NCI-H1417 (cell line): ENCODE measurements around the gene NR1D1.

Source experiments
- DNase-seq, 3 experiments: peaks; one replicate each; lab custom pipeline; 2025; lab: John Stamatoyannopoulos, UW

The NR1D1 gene

DNA sequence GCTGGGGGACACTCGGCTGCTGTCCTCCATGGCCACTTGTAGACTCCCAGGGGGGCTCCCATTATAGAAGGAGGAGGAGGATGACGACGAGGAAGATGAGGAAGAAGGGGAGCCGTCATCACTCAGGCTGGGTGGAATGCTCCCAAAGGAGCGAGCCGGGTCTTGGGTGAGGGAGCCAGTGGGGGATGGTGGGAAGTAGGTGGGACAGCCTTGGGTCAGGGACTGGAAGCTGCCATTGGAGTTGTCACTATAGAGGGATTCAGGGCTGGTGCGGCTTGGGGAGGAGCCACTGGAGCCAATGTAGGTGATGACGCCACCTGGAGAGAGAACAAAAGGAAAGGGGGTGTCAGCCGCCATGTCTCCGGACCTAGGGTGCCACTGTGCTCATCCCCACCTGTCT, 3.3 kb downstream of the NR1D1 start:
- DNase-seq: no peak

DNA sequence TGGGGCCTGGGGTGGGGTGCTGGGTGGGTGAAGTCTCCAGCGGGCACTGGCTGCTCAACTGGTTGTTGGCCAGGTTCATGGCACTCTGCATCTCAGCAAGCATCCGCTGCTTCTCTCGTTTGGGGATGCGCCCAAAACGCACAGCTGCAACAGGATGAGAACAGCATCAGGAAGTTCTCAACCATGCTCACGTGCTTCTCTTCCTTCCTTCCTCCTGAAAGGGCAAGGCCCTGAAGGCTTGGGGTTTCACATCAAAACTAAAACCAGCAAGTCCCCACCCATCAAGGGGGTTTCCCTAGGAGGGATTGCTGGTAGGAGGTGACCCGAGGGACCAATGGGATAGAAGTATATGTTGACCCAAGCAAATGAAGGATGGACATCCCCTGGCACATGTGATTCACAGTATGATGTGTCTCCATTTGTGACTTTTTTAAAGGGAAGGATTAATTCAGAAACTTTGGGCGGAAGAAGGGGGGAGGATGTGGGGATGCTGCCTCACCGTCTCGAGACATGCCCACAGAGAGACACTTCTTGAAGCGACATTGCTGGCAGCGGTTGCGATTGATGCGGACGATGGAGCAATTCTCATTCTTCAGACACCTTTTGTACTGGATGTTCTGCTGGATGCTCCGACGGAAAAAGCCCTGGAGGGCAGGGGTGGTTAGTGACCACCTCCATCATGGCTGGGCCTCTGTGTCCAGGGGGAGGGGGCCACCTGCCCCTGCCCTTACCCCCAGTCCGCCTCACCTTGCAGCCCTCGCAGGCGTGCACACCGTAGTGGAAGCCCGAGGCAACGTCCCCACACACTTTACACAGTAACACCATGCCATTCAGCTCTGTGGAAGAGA, 4.2 kb downstream of the NR1D1 start:
- DNase-seq: no peak

DNA sequence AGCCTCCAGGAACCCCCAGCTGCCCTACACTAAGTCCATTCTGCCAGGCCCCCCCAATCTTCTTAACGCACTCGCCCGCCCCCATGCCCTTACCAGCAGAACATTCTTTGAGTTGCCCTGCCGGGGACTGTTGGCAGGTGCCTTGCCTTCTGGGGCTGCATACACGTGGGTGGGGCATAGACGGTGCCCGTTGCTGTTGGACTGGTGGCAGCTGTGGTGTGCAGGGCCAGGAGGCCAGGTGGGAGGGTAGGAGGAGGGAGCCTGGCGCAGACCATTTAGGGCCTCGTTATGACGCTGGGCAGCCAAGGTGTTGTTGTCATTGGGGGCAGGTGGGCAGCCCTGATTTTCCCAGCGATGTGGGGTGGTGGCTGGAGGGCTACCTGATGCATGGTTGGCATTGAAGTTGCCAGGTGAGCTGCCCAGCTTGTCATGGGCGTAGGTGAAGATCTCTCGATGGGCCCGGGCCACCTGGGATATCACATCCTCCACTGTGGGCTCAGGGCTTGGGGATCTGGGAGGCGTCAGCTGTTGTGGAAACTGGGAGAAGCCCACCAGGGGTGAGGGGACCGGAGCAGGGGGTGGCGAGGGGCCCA, 4.9 kb downstream of the NR1D1 start:
- no peak for DNase-seq

DNA sequence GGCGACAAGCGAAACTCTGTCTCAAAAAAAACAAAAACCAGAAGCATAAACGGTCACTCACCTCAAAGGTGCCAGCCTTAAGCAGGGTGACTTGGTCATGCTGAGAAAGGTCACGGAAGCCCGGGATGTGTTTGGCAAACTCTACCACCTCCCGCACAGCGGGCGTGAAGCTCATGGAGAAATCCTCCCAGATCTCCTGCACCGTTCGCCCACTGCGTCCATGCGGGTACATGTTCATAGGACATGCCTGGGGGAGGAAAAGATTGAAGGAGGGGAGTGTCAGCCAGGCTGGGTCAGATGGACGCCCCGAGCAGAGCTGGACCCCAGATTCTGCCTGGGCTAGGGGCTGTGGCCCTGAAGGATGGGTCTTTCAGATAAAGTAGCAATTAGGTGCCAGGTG, 5.5 kb downstream of the NR1D1 start:
- no peak for DNase-seq

DNA sequence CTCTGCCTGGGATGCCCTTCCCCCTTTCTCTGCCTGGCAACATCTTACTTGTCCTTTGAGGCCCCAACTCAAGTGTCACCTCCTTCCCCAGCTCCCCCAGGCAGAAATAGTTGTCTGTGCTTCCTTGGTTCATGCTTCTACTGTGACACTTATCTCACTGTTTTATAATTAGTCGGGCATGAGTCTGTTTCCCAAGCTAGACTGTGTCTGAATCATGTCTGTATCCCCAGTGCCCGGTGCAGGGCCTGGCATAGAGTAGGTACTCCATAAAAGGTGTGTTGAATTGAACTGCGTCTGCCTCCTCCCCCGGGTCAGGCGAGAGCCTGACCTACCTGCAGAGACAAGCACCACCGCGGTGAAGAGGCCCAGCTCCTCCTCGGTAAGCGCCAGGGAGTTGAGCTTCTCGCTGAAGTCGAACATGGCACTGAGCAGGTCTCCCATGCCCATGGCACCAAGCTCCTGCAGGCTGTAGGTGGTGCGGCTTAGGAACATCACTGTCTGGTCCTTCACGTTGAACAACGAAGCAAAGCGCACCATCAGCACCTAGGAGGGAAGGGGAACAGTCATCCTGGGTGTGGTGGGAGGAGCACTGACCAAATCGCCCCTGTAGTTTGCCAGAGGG, 6.7 kb downstream of the NR1D1 start:
- no peak for DNase-seq

DNA sequence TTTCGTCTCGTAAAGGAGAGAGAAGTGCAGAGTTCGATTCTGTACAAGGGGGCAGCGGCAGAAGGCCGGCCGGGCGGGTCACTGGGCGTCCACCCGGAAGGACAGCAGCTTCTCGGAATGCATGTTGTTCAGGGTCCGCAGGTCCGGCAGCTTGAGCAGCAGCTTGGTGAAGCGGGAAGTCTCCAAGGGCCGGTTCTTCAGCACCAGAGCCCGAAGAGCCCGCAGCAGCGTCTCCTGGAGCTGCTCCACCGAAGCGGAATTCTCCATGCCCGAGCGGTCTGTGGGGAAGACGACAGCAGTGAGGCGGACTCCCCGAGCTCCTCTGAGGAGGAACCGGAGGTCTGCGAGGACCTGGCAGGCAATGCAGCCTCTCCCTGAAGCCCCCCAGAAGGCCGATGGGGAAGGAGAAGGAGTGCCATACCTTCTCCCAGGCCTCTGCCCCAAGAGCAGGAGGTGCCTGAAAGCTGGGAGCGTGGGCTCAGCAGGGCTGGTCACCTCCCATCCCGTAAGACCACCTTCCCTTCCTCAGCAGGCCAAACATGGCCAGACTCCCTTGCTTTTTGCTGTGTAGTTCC, 7.3 kb downstream of the NR1D1 start:
- no peak for DNase-seq

DNA sequence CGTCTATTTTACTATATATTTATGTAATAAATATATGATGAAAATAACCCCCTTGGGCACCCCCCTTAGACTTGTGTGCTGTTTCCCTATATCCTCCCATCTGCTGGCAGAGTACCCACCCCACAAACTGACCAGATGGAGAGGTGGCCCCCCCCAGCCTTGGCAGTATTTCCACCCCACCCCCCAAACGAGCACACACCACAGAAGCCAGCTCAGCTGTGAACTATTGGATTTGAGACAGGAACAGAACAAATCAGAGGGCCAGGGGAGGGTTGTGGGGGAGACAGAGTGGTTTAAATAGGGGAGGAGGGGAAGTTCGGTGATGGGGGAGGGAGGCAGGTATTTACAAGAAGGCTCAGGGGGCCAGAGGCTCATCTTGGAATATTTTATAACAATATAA, 7.8 kb downstream of the NR1D1 start:
- DNase-seq: no peak

DNA sequence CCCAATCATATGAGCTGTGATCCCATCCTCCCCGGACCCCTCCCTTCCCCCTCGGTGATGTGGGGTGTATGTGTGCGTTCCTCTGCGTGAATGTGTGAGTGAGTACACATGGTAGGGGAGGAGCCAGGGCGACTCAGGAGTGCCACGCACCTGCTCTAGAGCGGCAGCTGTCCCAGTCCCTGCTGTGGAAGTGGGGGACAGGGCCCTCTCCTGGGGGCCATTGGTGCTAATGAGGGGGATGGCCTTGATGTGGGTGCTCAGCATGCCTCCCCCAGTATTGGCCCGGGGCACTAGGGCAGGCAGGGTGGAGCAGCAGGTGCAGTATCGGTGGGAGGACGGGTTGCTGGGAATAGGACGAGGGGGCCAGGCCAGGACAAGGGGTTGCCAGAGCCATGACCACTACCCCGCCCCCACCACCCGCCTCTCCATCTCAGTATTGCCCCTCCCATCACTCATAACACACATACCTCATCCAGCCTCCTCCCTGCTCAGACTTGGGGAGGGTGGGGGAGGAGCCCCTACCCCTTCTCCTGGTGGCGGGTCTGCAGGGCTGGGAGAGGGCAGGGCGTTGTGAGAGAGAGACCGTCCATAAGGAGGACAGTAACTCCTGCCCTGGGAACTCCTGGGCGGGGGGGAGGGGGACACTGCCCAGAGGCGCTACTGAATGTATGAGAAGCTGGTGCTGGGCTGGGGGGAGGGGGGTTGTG, 8.5 kb downstream of the NR1D1 start:
- peak in 2 of 3 experiments; percentile 52 to 70 for DNase-seq

DNA sequence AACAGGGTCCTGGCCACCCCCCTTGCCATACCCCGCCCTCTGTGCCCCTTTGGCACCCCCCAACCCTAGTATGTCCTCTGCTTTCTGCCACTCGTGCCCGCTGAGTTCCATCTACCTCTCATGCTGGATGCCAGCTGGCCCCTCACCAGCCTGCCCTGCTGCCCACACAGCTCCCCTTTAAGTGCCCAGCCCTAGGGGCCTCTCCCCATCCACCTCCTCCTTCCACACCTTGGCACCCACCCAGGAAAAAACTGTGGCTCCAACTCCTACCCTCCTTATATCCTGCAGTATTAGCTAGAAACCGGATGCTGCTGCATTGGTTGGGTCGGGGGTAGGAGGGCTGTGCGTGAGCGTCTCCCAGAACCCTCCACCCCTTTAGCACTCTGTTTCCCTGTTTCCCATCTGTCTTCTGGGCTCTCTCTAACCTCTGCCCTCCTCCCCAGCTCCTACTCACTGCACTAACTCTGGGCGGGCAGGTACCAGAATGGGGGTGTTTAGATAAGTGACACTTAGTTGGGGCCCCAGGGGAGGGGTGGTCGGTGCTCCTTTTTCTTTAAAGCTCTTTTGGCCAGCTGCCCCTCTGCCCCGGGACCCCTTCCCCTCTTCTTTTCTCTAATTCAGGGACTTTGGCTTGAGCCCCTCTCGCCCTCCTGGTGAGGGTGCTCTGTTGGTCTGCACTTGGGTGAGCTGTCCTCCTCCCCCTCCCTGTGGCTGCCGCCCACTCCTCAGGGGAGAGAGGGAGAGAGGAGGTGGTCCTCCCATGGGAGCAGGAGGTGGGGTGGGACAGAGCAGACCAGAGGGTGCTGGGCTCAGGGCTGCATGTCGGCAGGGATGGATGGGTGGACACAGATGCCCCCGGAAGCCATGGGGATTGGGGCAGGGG, 9.9 kb downstream of the NR1D1 start:
- no peak for DNase-seq

DNA sequence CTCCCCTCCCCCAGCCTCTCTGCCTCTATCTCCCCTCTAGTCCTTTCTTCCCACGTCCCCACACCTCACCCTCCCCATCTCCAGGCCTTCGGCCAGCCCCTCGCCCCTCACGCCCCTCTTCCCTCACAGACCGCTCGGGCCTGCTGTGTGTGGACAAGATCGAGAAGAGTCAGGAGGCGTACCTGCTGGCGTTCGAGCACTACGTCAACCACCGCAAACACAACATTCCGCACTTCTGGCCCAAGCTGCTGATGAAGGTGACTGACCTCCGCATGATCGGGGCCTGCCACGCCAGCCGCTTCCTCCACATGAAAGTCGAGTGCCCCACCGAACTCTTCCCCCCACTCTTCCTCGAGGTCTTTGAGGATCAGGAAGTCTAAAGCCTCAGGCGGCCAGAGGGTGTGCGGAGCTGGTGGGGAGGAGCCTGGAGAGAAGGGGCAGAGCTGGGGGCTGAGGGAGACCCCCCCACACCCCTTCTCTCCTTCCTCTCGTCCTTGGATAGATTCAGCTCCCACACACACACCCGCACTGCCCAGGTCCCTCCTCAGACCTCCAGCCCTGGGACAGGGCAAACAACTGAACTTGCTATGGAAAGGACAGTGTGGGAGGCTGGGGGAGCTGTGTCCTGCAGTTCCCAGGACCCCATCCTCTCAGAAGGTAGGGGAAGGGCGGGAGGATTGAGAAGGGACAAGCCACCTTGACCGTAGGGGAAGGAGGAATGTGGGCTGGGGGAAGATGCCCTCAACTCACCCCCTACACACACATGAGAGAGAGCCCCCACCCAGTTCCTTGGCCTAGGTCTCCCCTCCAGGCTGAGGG, 11.1 kb downstream of the NR1D1 start:
- no peak for DNase-seq

DNA sequence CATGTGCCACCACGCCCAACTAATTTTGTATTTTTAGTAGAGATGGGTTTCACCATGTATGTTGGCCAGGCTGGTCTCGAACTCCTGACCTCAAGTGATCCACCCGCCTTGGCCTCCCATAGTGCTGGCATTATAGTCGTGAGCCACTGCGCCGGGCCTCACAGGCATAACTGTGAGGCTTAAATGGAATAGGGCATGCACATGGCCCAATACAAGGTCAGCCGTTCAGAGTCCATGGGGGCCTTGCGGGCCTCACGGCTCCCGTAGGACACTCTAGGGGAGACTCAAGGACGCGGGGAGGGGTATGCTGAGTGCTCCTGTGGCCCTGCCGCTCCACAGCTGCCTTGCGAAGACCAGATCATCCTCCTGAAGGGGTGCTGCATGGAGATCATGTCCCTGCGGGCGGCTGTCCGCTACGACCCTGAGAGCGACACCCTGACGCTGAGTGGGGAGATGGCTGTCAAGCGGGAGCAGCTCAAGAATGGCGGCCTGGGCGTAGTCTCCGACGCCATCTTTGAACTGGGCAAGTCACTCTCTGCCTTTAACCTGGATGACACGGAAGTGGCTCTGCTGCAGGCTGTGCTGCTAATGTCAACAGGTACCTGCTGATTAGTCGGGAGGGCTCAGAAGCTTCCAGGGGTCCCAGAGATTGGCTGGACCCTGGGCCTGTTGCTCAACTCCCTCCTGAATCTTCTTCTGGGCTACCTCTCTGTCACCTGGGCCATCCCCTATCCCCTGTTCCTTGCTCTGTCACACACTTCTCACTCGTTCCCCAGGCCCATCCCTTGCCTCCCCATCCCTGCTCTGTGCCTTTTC, 12.3 kb downstream of the NR1D1 start:
- DNase-seq: no peak

DNA sequence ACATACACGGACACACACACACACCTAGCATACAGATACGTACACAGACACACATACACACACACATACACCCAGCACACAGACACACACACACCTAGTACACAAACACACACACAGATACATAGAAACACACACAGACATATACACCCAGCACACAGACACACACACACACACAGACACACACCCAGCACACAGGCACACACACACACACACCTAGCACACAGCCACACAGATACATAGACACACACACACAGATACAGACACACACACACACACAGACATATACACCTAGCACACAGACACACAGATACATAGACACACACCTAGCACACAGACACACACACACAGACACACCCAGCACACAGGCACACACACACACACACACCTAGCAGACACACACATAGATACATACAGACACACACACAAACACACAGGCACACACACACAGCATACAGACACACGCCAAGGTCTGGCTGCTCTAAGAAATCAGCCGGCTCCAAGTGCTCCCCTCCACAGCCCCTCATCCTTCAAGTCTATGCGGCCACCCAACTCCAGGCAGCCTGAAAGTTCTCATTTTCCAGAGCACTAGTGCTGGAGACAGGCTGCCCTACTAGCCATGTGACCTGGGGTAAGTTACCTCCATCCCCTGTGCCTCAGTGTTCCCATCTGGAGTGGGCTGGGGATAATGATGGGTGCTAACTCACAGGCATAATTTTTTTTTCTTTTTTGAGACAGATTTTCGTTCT, 13.2 kb downstream of the NR1D1 start:
- DNase-seq: no peak

DNA sequence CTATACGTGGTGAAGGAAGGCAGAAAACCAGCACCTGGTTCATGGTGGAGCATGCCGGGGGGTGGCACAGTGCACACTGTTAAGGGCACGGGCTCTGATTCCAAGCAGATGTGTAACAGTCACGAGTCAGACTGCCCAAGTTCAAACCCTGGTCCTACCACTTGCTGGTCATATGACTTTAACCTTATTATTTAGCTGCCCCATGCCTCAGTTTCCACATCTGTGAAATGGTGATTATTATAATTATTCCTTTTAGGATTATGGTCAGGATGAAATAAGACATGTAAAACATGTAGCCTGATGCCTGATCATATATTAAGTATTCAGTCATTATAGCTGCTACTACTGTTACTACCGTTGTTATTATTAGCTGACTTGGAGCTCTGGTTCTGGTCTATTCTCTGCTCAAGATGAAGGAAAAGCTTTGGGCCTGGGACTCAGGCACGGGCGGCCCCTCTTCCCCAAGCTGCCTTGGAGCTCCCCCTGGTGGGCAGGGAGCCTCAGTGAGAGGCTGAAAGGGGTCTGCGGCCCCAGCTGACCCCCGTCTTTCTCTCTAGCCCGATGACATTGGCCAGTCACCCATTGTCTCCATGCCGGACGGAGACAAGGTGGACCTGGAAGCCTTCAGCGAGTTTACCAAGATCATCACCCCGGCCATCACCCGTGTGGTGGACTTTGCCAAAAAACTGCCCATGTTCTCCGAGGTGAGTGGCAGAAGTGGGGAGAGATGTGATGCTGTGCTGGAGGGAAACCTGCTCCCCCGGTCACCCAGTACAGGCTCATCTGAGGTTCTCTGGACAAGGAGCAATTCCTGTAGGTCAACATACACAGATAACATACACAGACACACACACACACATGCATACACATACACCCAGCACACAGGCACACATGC, 14.0 kb downstream of the NR1D1 start:
- peak; percentile 12 to 71 (median 48) for DNase-seq

DNA sequence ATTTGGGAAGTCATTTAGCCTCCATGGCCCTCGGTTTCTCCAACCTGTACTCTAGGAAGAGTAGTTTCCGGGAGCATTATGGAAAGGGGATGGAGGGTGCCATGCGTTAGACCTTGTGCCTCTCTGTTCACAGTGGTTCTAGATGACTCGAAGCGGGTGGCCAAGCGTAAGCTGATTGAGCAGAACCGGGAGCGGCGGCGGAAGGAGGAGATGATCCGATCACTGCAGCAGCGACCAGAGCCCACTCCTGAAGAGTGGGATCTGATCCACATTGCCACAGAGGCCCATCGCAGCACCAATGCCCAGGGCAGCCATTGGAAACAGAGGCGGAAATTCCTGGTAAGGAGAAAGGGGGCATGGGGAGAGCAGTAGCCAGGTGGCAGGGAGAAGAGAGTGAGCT, 15.9 kb downstream of the NR1D1 start:
- no peak for DNase-seq

DNA sequence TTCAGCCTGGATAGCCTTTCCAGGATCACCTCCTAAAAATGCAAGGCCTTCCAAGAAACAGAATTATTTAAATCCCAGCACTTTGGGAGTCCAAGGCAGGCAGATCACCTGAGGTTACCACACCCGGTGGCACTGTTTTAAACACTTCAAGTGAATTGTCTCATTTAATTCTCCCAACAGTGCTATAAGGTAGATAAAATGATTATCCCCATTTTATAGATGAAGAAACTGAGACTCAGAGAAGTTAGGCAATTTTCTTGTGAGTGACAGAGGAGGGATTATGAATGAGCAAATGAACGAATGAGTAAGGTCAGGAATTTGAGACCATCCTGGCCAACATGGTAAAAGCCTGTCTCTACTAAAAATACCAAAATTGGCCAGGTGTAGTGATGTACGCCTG, 20.8 kb downstream of the NR1D1 start:
- DNase-seq: no peak

DNA sequence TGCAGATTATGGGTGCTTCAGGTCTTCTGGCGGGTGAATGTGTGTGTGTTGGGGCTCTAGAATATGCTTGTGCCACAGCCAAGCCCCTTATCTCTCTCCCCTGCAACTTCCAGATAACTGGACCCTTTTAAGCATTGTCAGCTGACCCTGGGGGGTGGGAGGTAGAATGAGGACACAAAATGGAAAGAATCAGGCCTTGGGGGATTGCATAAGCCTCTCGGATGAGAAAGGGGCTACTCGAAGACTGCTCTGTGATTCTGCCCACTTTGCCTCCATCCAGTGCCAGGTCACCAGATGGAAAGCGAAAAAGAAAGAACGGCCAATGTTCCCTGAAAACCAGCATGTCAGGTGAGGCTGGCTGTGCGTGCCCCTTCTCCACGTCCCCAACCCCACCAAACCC, 23.8 kb downstream of the NR1D1 start:
- no peak for DNase-seq

DNA sequence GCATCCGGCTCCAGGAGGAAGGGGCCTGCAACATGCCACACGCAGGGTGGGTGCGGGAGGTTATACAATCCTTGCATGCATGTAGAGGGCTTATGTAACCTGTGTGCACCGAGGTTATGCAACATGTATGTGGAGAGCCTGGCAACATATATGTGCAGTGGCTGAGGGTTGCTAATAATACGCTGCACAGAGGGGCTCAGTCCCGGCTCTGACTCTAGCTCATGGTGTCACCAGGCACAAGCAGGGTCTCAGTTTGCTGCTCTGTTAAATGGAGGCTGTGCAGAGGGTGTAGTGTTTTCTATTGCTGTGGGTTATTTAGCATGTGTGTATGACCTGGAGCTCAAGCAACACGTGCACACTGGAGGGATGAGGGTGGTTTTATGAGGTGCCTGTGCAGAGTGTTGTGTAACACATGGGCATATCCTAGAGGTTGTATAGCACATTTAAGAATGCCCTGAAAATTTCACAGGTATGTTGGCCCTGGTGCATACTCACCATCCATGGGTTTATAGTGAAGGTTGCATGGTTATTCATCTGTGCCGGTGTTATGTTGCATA, 24.4 kb downstream of the NR1D1 start:
- DNase-seq: no peak
